Stomach (tissue), 9 donors: ENCODE measurements around the gene CCDC107. TPM values are rescaled to one million over a fixed set of nuclear protein-coding genes. Genes with fewer than 3 reads are reported as not detected.

Experiments used
- DNase-seq, 2 donors: peaks; one replicate each; pipeline versions ENCODE4 v3.0.0 to v3.0.0-alpha.2; 2013 to 2019
- H3K27ac ChIP-seq, 5 donors: fragments of 200-600 bp in 4 of 5; sonication (generic) in 4 of 5; one replicate each; pipeline ENCODE4 v1.5.1; 2013 to 2019; ENCODE audit warnings: mild to moderate bottlenecking in 1 of 5, moderate library complexity in 1 of 5
- H3K27me3 ChIP-seq, 3 donors: fragments of 200-600 bp; sonication (generic); one replicate each; pipeline ENCODE4 v1.5.1; 2017 to 2019; ENCODE audit warnings: mixed run types in 1 of 3
- H3K36me3 ChIP-seq, 4 donors: fragments of 200-600 bp; sonication (generic); 1 replicate in 3 of 4; 2 replicates in 1 of 4; pipeline ENCODE4 v1.5.1; 2016 to 2019
- H3K4me1 ChIP-seq, 4 donors: fragments of 200-600 bp; sonication (generic); one replicate each; pipeline ENCODE4 v1.5.1; 2016 to 2019
- H3K4me3 ChIP-seq, 4 donors: fragments of 200-600 bp; sonication (generic) in 3 of 4; one replicate each; pipeline ENCODE4 v1.5.1; 2016 to 2019; ENCODE audit warnings: mild to moderate bottlenecking in 1 of 4
- H3K9me3 ChIP-seq, 4 donors: fragments of 200-600 bp; sonication (generic); one replicate each; pipeline ENCODE4 v1.5.1; 2016 to 2019
- EP300 ChIP-seq: sonication (generic); formaldehyde crosslinking; IDR thresholded peaks from one replicate; pipeline ENCODE4 v1.6.1; 2017; ENCODE audit warnings: antibody characterized with exemption
- POLR2A ChIP-seq, 4 donors: fragments of 450-650 bp; IDR thresholded peaks; one replicate each; pipeline ENCODE4 v1.6.1; 2016; ENCODE audit warnings: antibody characterized with exemption in 4 of 4, control low read depth in 2 of 4, mild to moderate bottlenecking in 1 of 4, moderate library complexity in 1 of 4
- POLR2AphosphoS5 ChIP-seq, 3 donors: sonication (generic); formaldehyde crosslinking; IDR thresholded peaks; one replicate each; pipeline ENCODE4 v1.6.1; 2016; ENCODE audit warnings: antibody characterized with exemption in 3 of 3
- WGBS, 5 donors: extraction: QIAGEN DNeasy Blood & Tissue Kit in 3 of 5; methylation state at CpG; one replicate each; pipeline versions ENCODE4 v1.1.5 to v1.1.7; 2013 to 2018; 5-methylcytosine and 5-hydroxymethylcytosine counted together
- intact Hi-C: fragments of 100-400 bp; cut with DNase I; formaldehyde crosslinking; loops from one replicate; pipeline ENCODE4 v1.15.1; 2023; ENCODE audit warnings: low total_unique reads
- polyA plus RNA-seq, 3 donors: library from polyadenylated mRNA; stranded (reverse); fragments of 200-250 nt; gene quantifications; one replicate each; pipeline ENCODE4 v1.2.3, GENCODE V29; 2013
- total RNA-seq, 5 donors: library from RNA; depleted of rRNA; stranded (reverse); fragments of >200 nt; gene quantifications; one replicate each; pipeline versions ENCODE4 v1.1.0 to v1.2.3, GENCODE V29; 2014 to 2016
- TF ChIP-seq, protein P1 (sequence below), 7 experiments: fragments of 450-650 bp in 4 of 7; fragments of 200-600 bp in 3 of 7; sonication (generic) in 3 of 7; IDR thresholded peaks; one replicate each; pipeline ENCODE4 v1.5.1; 2016 to 2019; ENCODE audit warnings: antibody characterized with exemption in 7 of 7, control low read depth in 2 of 7, mild to moderate bottlenecking in 1 of 7
- donor health status: healthy with polysubstance abuse.
- donor health status: Bipolar disorder and iron deficiency.
- donor health status: healthy.

Gene CCDC107
- total and polyA plus RNA-seq, 8 donors, result 15.6 to 104 (median 44.3) TPM

DNA sequence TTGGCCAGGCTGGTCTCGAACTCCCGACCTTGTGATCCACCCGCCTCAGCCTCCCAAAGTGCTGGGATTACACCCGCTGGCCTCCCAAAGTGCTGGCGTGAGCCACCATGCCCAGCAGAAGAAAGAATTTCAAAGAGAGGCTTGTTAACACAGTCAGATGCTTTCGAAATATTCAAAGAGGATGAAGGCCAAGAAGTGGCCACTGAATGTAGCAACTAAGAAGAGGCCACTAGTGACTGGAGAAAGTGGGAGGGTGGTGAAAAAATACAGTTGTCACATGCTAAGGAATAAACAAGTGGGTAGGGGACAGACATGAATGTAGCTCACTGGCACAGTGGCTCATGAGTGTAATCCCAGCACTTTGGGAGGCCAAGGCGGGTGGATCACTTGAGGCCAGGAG, 44.6 kb downstream of the CCDC107 start:
- WGBS, 5 donors, result 95 to 98% (median 95%) methylated on average over 7 of the region's 7 CpGs
- DNase-seq, result no peak
- H3K27ac ChIP-seq, result peak overlapping the region in 1 of 5 donors; percentile 97
- H3K4me3 ChIP-seq, result no peak overlapping the region
- intact Hi-C loops, result no loop called here
- TF ChIP-seq POLR2AphosphoS5 (IDR thresholded peaks at IDR 0.05) (no peak), EP300 (no peak), POLR2A (IDR thresholded peaks at IDR 0.05) (no peak)
- TF ChIP-seq, protein P1, sequence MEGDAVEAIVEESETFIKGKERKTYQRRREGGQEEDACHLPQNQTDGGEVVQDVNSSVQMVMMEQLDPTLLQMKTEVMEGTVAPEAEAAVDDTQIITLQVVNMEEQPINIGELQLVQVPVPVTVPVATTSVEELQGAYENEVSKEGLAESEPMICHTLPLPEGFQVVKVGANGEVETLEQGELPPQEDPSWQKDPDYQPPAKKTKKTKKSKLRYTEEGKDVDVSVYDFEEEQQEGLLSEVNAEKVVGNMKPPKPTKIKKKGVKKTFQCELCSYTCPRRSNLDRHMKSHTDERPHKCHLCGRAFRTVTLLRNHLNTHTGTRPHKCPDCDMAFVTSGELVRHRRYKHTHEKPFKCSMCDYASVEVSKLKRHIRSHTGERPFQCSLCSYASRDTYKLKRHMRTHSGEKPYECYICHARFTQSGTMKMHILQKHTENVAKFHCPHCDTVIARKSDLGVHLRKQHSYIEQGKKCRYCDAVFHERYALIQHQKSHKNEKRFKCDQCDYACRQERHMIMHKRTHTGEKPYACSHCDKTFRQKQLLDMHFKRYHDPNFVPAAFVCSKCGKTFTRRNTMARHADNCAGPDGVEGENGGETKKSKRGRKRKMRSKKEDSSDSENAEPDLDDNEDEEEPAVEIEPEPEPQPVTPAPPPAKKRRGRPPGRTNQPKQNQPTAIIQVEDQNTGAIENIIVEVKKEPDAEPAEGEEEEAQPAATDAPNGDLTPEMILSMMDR (IDR thresholded peaks at IDR 0.05), result no peak
- H3K36me3 ChIP-seq, result peaks cover 99 to 100% (median 100%) of the 10 kb centered on the region in 4 donors
- H3K4me1 ChIP-seq, result peaks cover 0 to 6% (median 4%) of the 10 kb centered on the region in 4 donors
- no peaks in the 10 kb centered on the region for H3K9me3 ChIP-seq
- H3K27me3 ChIP-seq, result no peaks in the 10 kb centered on the region

- intact Hi-C loops, result no loop called here
- TF ChIP-seq POLR2A (IDR thresholded peaks at IDR 0.05) (no peak), POLR2AphosphoS5 (IDR thresholded peaks at IDR 0.05) (no peak), EP300 (no peak)
- TF ChIP-seq, protein P1 (IDR thresholded peaks at IDR 0.05), result no peak
- peak overlapping the region in 2 of 5 donors; percentile 3 to 97 for H3K27ac ChIP-seq
- WGBS, 5 donors, result 93 to 97% (median 96%) methylated on average over 24 to 26 of the region's 26 CpGs
- H3K36me3 ChIP-seq, result peaks cover 99 to 100% (median 100%) of the 10 kb centered on the region in 4 donors
- no peak for DNase-seq
- H3K9me3 ChIP-seq, result no peaks in the 10 kb centered on the region
- H3K4me3 ChIP-seq, result no peak overlapping the region
- H3K27me3 ChIP-seq, result no peaks in the 10 kb centered on the region
- no peaks in the 10 kb centered on the region for H3K4me1 ChIP-seq
These were observed 46.0 kb downstream of the CCDC107 start for GRCh38 chr9:35703906-35704672.

DNA sequence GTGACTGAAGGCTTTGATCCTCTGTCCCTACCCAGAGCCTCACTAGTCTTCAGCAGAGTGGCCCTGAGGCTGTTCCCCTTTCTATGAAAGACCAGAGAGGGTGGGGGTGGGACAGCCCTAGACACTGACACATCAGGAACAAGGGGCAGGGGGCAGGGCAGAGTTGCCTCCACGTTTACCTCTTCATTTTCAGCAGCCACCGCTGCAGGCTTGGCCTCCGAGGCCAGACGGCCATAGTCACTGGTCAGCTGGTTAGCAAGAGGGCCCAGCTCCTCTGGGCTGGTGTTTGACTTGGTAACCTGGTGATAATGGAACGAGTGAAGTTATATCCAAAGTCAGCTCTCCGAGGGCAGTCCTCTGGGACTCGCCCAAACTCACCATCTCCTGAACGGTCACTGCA, 47.3 kb downstream of the CCDC107 start:
- no peak for DNase-seq
- TF ChIP-seq POLR2AphosphoS5 (IDR thresholded peaks at IDR 0.05), result no peak
- TF ChIP-seq, protein P1 (IDR thresholded peaks at IDR 0.05), result no peak
- TF ChIP-seq POLR2A (IDR thresholded peaks at IDR 0.05), result no peak
- no peak for TF ChIP-seq EP300
- Histone ChIP-seq H3K9me3 (no peaks in the 10 kb centered on the region), H3K4me1 (no peaks in the 10 kb centered on the region), H3K27ac (peak overlapping the region in 2 of 5 donors; percentile 4 to 97), H3K36me3 (peaks cover 96 to 100% (median 100%) of the 10 kb centered on the region in 4 donors), H3K27me3 (no peaks in the 10 kb centered on the region), H3K4me3 (no peak overlapping the region)
- WGBS, 5 donors, result 77 to 87% (median 81%) methylated on average over 8 of the region's 8 CpGs
- intact Hi-C loops, result no loop called here

DNA sequence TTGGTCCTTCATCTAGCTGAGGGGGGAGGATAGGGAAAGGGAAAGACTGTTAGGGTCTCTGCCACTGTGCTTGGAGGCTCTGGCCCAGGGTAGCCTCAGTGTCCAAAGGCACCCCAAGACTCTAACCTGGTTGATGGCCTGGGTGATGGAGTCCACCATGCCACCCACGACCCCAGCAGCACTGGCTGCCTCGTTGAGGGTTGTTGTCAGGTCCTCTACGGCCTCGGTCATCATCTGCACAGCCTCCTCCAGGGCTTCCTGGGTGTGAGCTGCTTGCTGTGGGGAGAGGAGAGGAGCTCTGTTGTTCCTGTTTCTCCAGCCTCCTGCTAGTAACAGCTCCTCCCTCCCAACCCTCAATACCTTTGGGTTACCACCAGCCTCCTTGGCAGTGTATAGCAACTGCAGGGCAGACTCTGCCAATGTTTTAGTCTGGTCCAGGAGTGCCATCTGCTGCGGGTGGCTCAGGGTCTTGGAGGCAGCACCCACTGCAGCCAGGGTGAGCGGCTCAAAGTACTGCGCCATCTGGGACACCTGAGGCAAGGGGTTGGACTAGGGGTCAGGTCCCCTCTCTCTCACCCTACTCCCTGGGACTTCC, 47.8 kb downstream of the CCDC107 start:
- 89 to 96% (median 92%) methylated on average over 7 of the region's 7 CpGs for WGBS, 5 donors
- DNase-seq, result no peak
- intact Hi-C loops, result no loop called here
- Histone ChIP-seq H3K4me1 (no peaks in the 10 kb centered on the region), H3K9me3 (no peaks in the 10 kb centered on the region), H3K4me3 (no peak overlapping the region), H3K36me3 (peaks cover 97 to 100% (median 100%) of the 10 kb centered on the region in 4 donors), H3K27ac (peak overlapping the region in 1 of 5 donors; percentile 97), H3K27me3 (no peaks in the 10 kb centered on the region)
- TF ChIP-seq EP300, result no peak
- no peak for TF ChIP-seq POLR2AphosphoS5 (IDR thresholded peaks at IDR 0.05)
- TF ChIP-seq POLR2A (IDR thresholded peaks at IDR 0.05), result no peak
- TF ChIP-seq, protein P1 (IDR thresholded peaks at IDR 0.05), result no peak
